Adipose tissue (tissue), 3 donors: ENCODE data around the gene ATP1A3. TPM values are rescaled to one million over a fixed set of nuclear protein-coding genes. Genes with fewer than 3 reads are reported as not detected.
"Not testable (repeated sequence)": the region's sequence is repeated elsewhere in the genome, so short reads cannot be mapped to it uniquely, and the experiment has no call there.

Experiments used
- H3K27ac ChIP-seq: one replicate; pipeline ENCODE4 v1.5.1; 2013; ENCODE audit warnings: low read depth, low read length
- WGBS, 3 donors: extraction: QIAGEN DNeasy Blood & Tissue Kit; methylation state at CpG; one replicate each; pipeline ENCODE4 v1.1.7; 2013; 5-methylcytosine and 5-hydroxymethylcytosine counted together
- polyA plus RNA-seq, 3 donors: library from polyadenylated mRNA; stranded (reverse); fragments of 200-250 nt; gene quantifications; one replicate each; pipeline ENCODE4 v1.2.3, GENCODE V29; 2013
- donor health status: healthy with polysubstance abuse.
- donor health status: Bipolar disorder and iron deficiency.
- donor health status: healthy.

ATP1A3 gene
- polyA plus RNA-seq, 3 donors: 0.21 to 0.34 TPM; not detected in 1

DNA sequence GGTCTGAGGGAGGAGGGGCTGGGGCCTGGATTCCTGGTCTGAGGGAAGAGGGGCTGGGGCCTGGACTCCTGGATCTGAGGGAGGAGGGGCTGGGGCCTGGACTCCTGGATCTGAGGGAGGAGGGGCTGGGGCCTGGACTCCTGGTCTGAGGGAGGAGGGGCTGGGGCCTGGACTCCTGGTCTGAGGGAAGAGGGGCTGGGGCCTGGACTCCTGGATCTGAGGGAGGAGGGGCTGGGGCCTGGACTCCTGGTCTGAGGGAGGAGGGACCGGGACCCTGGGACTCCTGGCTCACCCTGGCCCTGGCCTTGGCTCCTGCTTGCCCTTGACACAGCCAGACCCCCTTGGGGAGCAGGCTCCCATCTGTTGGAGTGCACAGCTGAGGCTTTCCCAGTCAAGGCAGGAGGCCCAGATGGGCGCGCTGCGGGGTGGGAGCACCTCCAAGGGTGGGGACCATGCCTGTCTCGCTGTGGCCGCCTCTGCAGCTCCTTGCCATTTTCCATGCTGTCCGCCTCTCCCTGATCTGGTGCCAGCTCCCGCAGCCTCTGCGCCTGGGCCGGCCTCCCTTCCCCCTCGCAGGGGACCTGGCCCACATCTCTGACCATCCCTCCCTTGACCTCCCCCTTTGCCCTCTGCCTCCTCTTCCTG is 2.0 kb downstream of the ATP1A3 start:
- not testable (repeated sequence) for H3K27ac ChIP-seq
- 69 to 77% (median 75%) methylated on average over 11 of the region's 11 CpGs for WGBS, 3 donors

DNA sequence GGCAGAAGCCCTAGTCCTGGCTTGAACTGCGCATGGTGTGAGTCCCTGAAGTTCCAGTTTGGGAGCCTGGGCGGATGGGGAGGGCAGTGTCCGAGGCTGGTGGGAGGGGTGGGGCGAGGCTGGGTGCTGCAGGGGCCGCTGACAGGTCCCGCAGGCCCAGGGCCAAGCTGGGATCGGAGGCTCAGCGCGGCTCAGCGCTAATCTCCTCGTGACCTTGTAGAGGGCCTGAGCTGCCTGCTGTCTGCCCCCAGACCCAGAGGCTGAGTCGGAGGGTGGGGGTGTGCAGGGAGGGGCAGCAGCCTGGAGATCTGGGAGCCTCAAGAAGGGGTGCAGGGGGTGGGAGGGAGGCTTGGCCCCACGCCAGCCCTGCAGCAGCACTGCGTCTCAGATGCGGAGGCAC is 3.0 kb downstream of the ATP1A3 start:
- 22 to 50% (median 45%) methylated on average over 15 of the region's 15 CpGs for WGBS, 3 donors
- no peak overlapping the region for H3K27ac ChIP-seq

DNA sequence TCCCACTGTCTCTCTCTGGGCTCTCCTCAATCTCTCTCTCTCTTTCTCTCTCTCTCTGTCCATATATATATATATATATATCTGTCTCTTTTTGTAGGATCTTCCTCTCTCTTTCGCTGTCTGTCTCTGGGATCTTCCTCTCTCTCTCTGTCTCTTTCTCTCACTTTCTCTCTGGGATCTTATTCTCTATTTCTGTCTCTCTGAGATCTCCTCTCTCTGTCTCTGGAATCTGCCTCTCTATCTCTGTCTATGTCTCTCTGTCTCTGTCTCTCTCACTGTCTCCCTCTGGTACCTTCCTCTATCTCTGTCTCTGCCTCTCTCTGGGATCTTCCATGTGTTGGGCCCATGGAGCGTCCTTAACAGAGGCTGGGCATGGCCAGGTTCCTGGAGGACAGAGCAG is 3.4 kb downstream of the ATP1A3 start:
- WGBS, 3 donors: 63 to 80% (median 70%) methylated on average over 2 of the region's 2 CpGs
- no peak overlapping the region for H3K27ac ChIP-seq

- no peak overlapping the region for H3K27ac ChIP-seq
- WGBS, 3 donors: 77 to 90% (median 88%) methylated on average over 4 of the region's 4 CpGs
Observed at GRCh38 chr19:41990028-41990427, 4.0 kb downstream of the ATP1A3 start.

- WGBS, 3 donors: 82 to 92% (median 85%) methylated on average over 8 to 9 of the region's 9 CpGs
- H3K27ac ChIP-seq: no peak overlapping the region
Observed at GRCh38 chr19:41988947-41989346, 5.1 kb downstream of the ATP1A3 start.

- no peak overlapping the region for H3K27ac ChIP-seq
- 74 to 89% (median 87%) methylated on average over 10 of the region's 10 CpGs for WGBS, 3 donors
Observed at GRCh38 chr19:41987141-41987860, 6.7 kb downstream of the ATP1A3 start.

GRCh38 chr19:41984961-41985360 is 9.1 kb downstream of the ATP1A3 start:
- H3K27ac ChIP-seq: no peak overlapping the region
- 87 to 92% (median 89%) methylated on average over 17 of the region's 17 CpGs for WGBS, 3 donors

DNA sequence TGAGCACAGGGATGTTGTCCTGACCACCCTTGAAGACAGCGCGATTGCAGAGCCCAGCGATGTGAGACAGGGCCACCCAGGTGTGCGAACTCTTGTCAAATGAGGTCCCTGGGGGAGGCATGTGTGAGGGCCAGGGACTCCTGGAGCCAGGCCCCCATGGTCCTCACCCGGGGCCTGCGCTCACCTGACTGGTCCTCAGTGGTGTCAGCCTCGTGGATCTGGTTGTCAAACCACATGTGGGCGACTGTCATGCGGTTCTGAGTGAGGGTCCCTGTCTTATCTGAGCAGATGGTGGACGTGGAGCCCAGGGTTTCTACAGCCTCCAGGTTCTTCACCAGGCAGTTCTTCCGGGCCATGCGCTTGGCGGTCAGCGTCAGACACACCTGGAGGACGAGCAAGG is 12.3 kb downstream of the ATP1A3 start:
- WGBS, 3 donors: 74 to 92% (median 90%) methylated on average over 15 of the region's 15 CpGs
- H3K27ac ChIP-seq: no peak overlapping the region

DNA sequence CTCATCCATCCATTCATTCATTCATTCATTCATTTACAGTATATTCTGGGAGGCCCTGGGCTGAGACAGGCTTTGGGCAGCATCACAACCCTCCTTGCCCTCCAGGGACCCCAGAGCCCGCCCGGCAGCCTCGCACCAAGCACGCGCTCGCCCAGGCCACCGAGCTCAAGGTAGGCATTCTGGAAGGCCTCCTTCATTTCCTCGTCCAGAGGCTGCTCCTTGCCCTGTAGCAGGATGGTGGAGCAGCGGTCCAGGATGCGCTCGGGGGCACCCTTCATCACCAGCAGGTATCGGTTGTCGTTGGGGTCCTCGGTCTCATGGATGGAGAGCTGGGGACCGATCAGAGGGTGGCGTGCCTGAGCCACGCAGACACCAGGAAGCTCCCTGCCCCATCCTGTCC is 15.6 kb downstream of the ATP1A3 start:
- H3K27ac ChIP-seq: no peak overlapping the region
- 80 to 91% (median 88%) methylated on average over 17 of the region's 17 CpGs for WGBS, 3 donors

DNA sequence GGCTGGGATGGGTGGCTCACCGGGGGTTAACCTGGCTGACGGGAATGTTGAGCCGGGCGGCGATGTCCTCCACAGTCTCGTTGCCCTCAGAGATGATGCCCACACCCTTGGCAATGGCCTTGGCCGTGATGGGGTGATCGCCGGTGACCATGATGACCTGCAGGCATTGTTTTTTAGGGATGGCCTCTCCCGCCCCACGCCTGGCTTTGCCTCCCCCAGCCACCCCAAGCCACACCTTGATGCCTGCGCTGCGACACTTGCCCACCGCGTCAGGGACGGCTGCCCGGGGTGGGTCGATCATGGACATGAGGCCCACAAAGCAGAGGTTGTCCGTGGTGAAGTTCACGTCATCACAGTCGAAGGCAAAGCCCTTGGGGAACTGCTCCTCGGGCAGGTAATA is 16.1 kb downstream of the ATP1A3 start:
- no peak overlapping the region for H3K27ac ChIP-seq
- 74 to 85% (median 82%) methylated on average over 20 to 22 of the region's 22 CpGs for WGBS, 3 donors

GRCh38 chr19:41974652-41975051 is 19.4 kb downstream of the ATP1A3 start:
- 71 to 81% (median 78%) methylated on average over 8 of the region's 8 CpGs for WGBS, 3 donors
- H3K27ac ChIP-seq: no peak overlapping the region

DNA sequence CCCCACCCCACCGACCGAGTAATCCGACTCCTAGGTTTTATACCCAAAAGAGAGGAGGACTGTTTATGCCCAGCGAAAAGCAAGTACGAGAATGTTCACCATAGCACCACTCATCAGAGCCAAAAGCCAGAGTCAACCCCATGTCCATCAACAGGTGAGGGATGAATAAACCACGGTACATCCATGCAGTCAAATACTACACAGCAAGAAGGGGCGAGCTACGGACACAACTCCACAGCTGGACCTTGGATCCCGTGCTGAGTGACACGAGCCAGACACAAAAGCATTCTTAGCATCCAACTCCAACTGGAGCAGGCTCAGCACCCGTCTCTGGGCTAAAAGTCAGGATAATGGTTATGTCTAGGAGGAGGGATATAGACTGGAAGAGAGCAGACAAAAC is 22.7 kb downstream of the ATP1A3 start:
- 78 to 87% (median 87%) methylated on average over 11 of the region's 11 CpGs for WGBS, 3 donors
- no peak overlapping the region for H3K27ac ChIP-seq

- H3K27ac ChIP-seq: no peak overlapping the region
- WGBS, 3 donors: 84 to 92% (median 92%) methylated on average over 19 of the region's 19 CpGs
Observed at GRCh38 chr19:41969772-41970458, 24.1 kb downstream of the ATP1A3 start.

- WGBS, 3 donors: 70 to 84% (median 81%) methylated on average over 28 of the region's 28 CpGs
- H3K27ac ChIP-seq: no peak overlapping the region
Observed at GRCh38 chr19:41968751-41969595, 25.1 kb downstream of the ATP1A3 start.

- 54 to 67% (median 55%) methylated on average over 26 of the region's 26 CpGs for WGBS, 3 donors
- no peak overlapping the region for H3K27ac ChIP-seq
Observed at GRCh38 chr19:41967054-41967783, 26.8 kb downstream of the ATP1A3 start.

DNA sequence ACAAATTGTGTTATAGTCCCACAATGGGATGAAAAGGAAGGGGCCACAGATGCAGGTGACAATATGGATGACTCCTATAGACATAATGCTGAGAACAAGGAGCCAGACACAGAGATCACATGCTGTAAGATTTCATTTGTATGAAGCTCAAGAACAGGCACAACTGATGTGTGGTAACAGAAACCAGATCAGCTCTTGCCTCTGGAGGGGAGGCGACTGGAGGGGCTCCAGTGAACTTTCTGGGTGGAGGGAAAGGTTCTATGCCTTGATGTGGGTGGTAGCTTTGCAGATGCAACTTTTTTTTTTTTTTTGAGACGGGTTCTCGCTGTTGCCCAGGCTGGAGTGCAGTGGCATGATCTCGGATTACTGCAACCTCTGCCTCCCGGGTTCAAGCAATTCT is 28.9 kb downstream of the ATP1A3 start:
- WGBS, 3 donors: 60 to 75% (median 72%) methylated on average over 5 of the region's 5 CpGs
- no peak overlapping the region for H3K27ac ChIP-seq

DNA sequence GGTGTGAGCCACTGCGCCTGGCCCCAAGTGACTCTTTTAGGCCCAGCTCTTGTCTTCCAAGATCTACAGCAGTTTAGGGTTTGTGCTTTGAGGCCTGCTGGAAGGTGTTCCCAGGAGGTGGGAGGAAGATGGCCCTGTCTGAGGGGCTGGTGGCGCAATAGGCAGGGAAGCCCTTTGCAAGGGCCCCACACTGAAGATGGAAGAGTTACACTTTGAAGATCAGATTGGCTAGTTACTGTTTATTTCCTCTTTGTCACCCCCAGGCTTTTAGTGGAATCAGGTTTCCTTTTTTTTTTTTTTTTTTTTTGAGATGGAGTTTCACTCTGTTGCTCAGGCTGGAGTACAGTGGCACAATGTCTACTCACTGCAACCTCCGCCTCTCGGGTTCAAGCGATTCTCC is 33.1 kb downstream of the ATP1A3 start:
- H3K27ac ChIP-seq: no peak overlapping the region
- WGBS, 3 donors: 87 to 94% (median 89%) methylated on average over 5 of the region's 5 CpGs
